Measurements from ENCODE around the gene PRCP.

The PRCP gene

GRCh38 chr11:82826526-82826925 is 73.7 kb downstream of the PRCP start:
- DNase-seq, result peak; percentile 15

GRCh38 chr11:82823647-82824619 is 76.3 kb downstream of the PRCP start:
- no peak for DNase-seq

GRCh38 chr11:82818409-82819043 is 81.7 kb downstream of the PRCP start:
- no peak for DNase-seq

GRCh38 chr11:82815406-82815805 is 84.8 kb downstream of the PRCP start:
- no peak for DNase-seq

- DNase-seq, result no peak
Observed at GRCh38 chr11:82814379-82814778, 85.9 kb downstream of the PRCP start.

DNA sequence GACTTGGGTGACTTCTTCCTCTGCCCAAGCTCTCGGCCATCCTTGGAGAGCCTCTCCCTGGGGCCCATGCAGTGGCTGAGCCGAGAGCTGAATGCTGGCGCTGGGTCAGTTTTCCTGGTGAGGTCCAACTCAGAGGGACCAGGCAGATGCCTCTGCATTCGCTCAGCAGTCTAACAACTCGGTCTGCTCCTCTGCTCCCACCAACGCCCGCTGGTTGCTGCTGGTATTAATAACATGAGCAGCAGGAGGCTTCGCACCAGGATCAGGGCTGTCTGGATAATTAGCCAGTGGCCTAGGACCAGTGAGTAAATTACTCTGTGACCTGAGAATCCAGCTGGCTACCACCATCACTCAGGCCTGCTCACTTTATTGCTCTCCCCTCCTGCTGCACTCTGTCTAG is 88.9 kb downstream of the PRCP start:
- DNase-seq, result no peak

- DNase-seq, result no peak
Observed at GRCh38 chr11:82810738-82811137, 89.5 kb downstream of the PRCP start.

GRCh38 chr11:82810326-82810725 is 89.9 kb downstream of the PRCP start:
- DNase-seq, result no peak

DNA sequence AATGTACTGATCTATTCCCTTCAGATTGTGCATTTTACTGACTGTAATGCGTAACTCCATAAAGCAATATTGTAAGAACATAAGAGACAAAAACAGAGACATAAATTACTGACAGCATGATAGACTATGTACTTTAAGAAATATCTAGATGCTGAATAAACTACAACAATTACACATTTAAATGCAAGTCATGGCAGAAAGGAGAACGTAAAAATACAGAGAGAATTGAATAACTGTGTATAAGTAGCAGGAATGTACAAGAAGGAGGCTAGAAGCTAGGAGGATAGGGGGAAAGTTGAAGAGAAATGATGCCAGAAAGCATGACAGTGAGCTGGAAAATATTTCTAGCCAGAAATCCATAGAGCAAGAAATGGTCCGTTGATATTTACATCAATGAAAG is 92.6 kb downstream of the PRCP start:
- DNase-seq, result no peak

GRCh38 chr11:82802710-82803109 is 97.5 kb downstream of the PRCP start:
- DNase-seq, result no peak

- no peak for DNase-seq
Observed at GRCh38 chr11:82796998-82797961, 103.0 kb downstream of the PRCP start.

DNA sequence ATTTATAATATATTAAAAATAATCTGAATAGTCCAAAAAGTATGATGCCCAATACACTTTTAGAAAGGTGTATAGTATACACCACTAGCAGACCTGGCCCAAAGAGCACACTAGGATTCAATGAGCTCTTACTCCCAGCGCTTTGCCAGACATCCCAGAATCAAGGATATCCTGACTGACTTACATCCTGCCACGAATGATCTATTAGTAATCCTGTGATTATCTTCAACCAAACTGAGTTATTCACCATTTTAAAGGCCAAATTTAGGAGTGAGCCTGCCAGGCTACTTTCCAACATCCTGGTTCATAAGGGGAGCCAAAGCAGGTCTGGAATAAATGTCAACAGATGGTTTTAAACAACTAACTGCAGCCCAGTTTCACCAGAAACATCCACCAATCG is 105.7 kb downstream of the PRCP start:
- no peak for DNase-seq

DNA sequence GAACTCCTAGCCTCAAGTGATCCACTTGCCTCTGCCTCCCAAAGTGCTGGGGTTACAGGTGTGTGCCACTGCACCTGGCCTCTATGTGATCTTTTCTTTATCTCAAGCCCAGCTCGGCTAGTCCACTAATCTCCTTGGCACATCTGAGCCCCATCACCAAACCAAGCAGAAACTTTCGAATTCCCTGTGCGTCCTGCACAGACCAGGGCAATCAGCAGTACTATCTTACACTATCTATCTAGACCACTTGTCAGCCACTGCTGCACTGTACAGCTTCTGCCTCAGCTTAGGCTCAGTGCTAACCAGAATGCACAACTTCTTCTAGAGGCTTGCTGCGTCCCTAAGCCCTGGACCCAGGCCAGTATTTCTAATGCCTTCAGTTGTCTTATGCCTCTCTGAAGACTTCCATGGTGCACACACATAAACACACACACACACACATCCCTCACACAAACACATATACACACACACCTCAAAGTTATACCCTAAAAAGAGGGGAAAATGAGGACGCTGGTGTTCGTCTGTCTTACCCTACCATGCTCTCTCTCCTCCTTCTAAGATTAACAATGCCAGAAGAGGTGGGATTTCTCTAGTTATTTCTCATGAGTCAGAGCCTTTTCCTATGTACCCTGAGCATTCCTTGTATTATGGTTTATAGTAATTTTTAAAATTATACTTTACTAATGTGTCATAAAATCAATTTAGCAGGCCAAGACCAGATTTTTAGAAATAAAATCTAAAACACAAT is 107.2 kb downstream of the PRCP start:
- no peak for DNase-seq

- DNase-seq, result no peak
Observed at GRCh38 chr11:82792319-82792718, 107.9 kb downstream of the PRCP start.

GRCh38 chr11:82791779-82792178 is 108.5 kb downstream of the PRCP start:
- no peak for DNase-seq

DNA sequence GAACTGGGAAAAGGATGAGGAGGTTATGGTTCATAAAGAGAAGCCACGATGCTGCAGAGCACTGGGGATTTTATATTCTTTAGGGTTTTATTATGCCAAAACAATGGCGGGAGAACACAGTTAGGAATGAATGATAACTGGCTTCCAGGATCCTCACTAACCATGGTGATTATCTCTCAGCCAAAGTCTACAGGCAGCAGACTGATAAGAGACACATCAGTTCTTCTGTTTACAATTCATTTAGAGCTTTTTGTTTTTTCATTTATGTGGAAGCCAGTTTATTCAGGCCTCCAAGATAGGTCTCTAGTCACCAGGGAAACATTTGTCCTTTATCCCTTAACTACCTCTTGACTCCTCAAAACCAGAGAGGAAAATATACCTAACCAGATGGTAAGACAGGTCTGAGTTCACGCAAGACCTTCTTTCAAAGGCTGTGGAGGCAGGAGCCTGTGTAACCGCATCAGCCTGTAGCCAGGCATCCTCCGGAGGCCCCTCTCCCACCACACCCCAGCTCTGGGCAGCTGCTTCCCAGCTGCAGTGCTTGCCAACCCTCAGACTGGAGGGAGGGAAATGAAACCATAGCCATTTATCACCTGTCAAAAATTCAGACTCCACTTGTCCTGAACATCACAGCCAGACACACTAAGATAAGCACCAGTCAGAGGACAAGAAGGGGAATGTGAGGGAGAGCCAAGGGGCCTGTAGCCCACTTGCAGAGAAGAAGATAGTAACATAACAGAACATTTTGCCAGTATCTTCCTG is 109.3 kb downstream of the PRCP start:
- DNase-seq, result no peak

DNA sequence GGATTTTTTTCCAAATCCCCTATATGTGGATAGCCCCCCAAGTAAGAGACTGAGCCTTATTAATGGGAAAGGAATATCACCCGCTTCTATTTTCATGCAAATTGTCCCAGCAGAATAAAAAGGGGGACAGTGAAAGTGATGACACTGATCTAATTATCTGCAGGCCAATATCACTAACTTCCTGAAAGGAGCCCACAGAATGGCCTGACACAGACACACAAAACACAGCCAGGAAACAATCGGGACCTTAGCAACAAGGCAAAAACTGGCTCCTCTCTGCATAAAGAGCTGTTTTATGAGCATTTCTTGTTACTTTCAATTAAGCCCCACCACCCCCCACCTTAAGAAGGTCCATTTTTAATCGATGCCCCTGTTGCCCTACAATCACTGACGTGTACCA is 112.2 kb downstream of the PRCP start:
- DNase-seq, result no peak

GRCh38 chr11:82786836-82787235 is 113.4 kb downstream of the PRCP start:
- no peak for DNase-seq

GRCh38 chr11:82786001-82786400 is 114.2 kb downstream of the PRCP start:
- no peak for DNase-seq

DNA sequence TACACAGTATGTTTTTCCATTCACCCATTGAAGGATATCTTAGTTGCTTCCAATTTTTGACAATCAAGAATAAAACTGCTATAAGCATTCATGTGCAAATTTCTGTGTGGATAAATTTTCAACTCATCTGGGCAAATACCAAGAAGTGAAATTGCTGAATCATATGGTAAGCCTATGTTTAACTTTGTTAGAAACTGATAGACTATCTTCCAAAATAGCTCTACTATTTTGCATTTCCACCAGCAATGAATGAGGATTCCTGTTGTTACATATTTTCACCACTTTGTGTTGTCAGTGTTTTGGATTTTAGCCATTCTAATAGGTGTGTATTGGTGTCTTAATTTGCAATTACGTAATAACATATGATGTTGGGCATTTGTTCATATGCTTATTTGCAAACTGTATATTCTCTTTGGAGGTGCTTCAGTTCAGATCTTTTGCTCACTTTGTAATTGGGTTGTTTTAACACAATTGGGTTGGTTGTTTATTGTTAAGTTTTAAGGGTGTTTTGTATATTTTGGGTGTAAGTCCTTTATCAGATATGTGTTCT is 117.3 kb downstream of the PRCP start:
- no peak for DNase-seq

DNA sequence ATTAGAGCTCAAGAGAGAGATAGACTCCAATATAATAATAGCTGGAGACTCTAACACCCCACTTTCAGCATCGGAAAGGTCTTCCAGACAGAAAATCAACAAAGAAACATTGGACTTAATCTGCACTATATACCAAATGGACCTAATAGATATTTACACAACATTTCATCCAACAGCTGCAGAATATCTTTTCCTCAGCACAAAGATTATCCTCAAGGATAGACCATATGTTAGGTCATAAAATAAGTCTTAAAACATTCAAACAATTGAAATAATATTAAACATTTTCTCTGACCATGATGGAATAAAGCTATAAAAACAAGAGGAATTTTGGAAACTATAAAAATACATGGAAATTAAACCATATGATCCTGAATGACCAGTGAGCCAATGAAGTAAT is 121.5 kb downstream of the PRCP start:
- no peak for DNase-seq
